PFSK-1 (cell line): ENCODE data around the gene ZNF544.

ENCODE experiments used
- FOXP2 ChIP-seq: optimal IDR thresholded peaks from 2 replicates; pipeline ENCODE3; 2011; ENCODE audit warnings: borderline replicate concordance, control low read depth, inconsistent platforms; ENCODE audit not compliant: insufficient read depth; ENCODE audit errors: extremely low read length, extremely low read depth
- POLR2AphosphoS5 ChIP-seq: IDR thresholded peaks from 2 replicates; pipeline ENCODE4 v1.6.1; 2012; ENCODE audit warnings: low read depth, mild to moderate bottlenecking, control low read depth, low read length, moderate library complexity
- SIN3A ChIP-seq: IDR thresholded peaks from 2 replicates; pipeline ENCODE4 v1.6.1; 2012; ENCODE audit warnings: mild to moderate bottlenecking, low read length, moderate library complexity, borderline replicate concordance; ENCODE audit not compliant: insufficient read depth
- TAF1 ChIP-seq: IDR thresholded peaks from 2 replicates; pipeline ENCODE4 v1.6.1; 2012; ENCODE audit warnings: low read length, control low read depth, borderline replicate concordance; ENCODE audit not compliant: insufficient read depth
- TF ChIP-seq, protein P1 (sequence below), 2 experiments: IDR thresholded peaks; 2 replicates each; pipeline versions ENCODE4 v1.6.1 to v1.8.0; 2011 to 2012; ENCODE audit warnings: low read depth in 2 of 2, low read length in 2 of 2, control low read depth in 1 of 2, inconsistent platforms in 1 of 2, mild to moderate bottlenecking in 1 of 2, moderate library complexity in 1 of 2; ENCODE audit not compliant: insufficient read depth in 1 of 2

ZNF544 gene

DNA sequence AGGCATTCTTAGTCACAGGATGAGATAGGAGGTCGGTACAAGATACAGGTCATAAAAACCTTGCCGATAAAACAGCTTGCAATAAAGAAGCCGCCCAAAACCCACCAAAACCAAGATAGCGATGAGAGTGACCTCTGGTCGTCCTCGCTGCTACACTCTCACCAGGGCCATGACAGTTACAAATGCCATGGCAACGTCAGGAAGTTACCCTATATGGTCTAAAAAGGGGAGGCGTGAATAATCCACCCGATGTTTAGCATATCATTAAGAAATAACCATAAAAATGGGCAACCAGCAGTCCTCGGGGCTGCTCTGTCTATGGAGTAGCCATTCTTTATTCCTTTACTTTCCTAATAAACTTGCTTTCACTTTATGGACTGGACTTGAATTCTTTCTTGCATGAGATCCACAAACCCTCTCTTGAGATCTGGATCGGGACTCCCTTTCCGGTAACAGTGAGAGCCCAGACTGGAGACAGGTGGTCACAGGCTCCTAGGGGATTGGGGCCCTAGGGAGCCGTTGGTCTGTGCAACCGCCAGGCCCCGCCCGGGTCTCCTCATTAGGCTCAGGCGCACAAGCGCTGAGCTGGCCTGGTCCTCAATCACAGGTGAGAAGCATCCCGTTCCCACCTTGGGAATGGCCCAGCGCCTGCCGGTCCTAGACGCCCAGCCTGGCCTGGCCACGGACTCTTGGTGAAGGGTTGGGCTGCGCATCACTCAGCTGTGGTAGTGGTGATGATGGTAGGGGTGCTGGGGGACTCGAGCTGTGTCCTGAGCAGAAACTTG lies 10.9 kb upstream of the ZNF544 start:
- TF ChIP-seq SIN3A = no peak
- TF ChIP-seq FOXP2 = no peak
- TF ChIP-seq POLR2AphosphoS5 = no peak
- TF ChIP-seq, protein P1, sequence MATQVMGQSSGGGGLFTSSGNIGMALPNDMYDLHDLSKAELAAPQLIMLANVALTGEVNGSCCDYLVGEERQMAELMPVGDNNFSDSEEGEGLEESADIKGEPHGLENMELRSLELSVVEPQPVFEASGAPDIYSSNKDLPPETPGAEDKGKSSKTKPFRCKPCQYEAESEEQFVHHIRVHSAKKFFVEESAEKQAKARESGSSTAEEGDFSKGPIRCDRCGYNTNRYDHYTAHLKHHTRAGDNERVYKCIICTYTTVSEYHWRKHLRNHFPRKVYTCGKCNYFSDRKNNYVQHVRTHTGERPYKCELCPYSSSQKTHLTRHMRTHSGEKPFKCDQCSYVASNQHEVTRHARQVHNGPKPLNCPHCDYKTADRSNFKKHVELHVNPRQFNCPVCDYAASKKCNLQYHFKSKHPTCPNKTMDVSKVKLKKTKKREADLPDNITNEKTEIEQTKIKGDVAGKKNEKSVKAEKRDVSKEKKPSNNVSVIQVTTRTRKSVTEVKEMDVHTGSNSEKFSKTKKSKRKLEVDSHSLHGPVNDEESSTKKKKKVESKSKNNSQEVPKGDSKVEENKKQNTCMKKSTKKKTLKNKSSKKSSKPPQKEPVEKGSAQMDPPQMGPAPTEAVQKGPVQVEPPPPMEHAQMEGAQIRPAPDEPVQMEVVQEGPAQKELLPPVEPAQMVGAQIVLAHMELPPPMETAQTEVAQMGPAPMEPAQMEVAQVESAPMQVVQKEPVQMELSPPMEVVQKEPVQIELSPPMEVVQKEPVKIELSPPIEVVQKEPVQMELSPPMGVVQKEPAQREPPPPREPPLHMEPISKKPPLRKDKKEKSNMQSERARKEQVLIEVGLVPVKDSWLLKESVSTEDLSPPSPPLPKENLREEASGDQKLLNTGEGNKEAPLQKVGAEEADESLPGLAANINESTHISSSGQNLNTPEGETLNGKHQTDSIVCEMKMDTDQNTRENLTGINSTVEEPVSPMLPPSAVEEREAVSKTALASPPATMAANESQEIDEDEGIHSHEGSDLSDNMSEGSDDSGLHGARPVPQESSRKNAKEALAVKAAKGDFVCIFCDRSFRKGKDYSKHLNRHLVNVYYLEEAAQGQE (IDR thresholded peaks at IDR 0.05; ENCODE audit: insufficient read depth in 1 of 2, low read depth in 2 of 2, low read length in 2 of 2) = no peak
- no peak for TF ChIP-seq TAF1

DNA sequence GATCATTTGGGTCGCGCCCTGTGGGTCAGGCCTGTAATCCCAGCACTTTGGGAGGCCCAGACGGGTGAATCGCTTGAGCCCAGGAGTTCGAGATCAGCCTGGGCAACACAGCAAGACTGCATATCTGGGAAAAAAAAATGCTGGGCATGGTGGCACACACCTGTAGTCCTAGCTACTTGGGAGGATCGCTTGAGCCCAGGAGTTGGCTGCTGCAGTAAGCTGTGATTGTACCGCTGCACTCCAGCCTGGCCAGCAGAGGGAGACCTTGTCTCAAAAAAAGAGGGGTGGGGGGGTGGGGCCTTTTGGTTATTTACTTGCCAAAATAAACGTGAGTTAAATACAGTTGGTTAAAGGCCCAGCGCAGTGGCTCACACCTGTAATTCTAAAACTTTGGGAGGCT lies 9.8 kb upstream of the ZNF544 start:
- TF ChIP-seq TAF1 (no peak), FOXP2 (no peak), POLR2AphosphoS5 (no peak), SIN3A (no peak)
- TF ChIP-seq, protein P1 (IDR thresholded peaks at IDR 0.05; ENCODE audit: insufficient read depth in 1 of 2, low read depth in 2 of 2, low read length in 2 of 2) = no peak

DNA sequence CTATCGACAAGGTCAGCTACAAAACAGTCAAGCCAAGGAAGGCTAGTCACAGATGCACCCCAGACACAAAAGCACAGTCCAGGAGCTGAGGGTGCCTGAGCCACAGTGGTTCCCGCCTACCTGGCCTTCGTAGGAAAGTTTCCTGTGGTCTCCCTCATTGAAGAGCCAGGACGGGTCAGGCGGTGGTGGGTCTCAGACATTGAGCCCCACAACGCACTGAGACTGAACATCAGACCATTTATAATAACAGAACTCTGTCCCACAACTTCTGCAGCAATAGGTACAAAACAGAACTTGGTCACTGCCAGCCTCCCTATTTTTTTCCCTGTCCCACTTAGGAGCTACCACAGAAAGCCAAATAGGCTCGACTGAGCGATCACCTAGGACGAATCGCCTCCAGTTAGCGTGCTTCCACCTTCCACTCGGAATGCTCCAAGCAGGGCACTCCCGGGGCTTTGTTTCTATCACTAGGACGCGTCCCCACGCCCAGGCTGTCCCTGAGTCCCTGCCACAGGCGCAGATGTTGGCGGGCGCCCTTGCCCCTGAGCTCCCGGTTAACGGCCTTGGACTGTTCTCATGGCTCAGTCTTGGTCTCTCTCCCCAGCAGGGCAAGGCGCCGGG lies 640 bp upstream of the ZNF544 start:
- TF ChIP-seq POLR2AphosphoS5 (no peak), SIN3A (no peak), TAF1 (no peak), FOXP2 (no peak)
- TF ChIP-seq, protein P1 (IDR thresholded peaks at IDR 0.05; ENCODE audit: insufficient read depth in 1 of 2, low read depth in 2 of 2, low read length in 2 of 2) = no peak

DNA sequence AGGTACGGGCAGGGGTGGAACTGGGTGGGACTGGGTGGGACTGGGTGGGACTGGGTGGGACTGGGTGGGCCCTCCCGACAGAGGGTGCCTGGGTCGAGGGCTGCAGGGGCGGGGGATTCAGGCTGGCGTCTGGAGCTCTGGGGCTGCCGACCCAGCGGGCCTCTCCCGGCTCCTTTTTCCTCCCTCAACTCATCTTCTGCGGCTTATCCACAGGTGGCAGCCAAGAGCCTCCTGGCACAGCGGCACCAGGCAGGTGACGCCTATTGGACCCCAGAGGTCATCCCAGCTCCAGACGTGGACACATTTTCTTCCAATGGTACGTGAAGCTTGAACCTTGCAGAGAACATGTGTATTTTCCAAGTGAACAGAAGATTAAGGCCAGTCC lies 533 bp downstream of the ZNF544 start:
- TF ChIP-seq TAF1 (no peak), FOXP2 (no peak), SIN3A (no peak), POLR2AphosphoS5 (no peak)
- TF ChIP-seq, protein P1 (IDR thresholded peaks at IDR 0.05; ENCODE audit: insufficient read depth in 1 of 2, low read depth in 2 of 2, low read length in 2 of 2) = no peak

DNA sequence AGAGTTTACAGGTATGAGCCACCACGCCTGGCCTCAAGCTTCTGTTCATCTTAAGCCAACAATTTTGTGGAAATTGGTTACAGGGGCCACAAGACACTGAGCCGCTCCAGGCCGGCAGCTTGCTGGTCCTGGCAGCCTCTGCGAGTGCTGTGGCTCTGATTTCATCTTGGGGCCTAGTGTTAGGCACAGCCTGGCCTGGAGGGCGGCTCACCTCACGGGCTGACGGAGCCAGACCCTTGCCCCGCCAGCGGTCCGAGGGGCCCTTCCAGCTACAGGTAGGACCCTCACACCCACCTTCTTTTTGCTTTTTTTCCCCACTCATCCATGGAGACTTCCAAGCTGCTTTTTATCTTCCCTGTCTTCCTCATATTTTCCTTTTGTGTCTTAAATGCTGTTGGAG lies 8.6 kb downstream of the ZNF544 start:
- TF ChIP-seq SIN3A = no peak
